A549 (cell line): ENCODE data around the gene STRBP.

ENCODE experiments used
- CTCF ChIP-seq: fragments of >200 bp; sonication (Bioruptor Twin); formaldehyde crosslinking; IDR thresholded peaks from 3 replicates; pipeline ENCODE4 v1.5.1; 2016
- ELK1 ChIP-seq: fragments of 150-350 bp; IDR thresholded peaks from 2 replicates; pipeline ENCODE4 v1.6.1; 2014; ENCODE audit warnings: low read depth, mild to moderate bottlenecking, low read length
- GATA3 ChIP-seq: IDR thresholded peaks from 2 replicates; pipeline ENCODE4 v1.6.1; 2012; ENCODE audit warnings: borderline replicate concordance
- JUN ChIP-seq, 2 experiments: fragments of >200 bp; sonication (Bioruptor Twin); formaldehyde crosslinking; IDR thresholded peaks; 2 replicates in 1 of 2; 3 replicates in 1 of 2; pipeline ENCODE4 v1.6.1; 2016 to 2017
- MAX ChIP-seq: IDR thresholded peaks from 2 replicates; pipeline ENCODE4 v1.6.1; 2012
- NFE2L2 ChIP-seq: fragments of 150-350 bp; conservative IDR thresholded peaks from 2 replicates; pipeline ENCODE4 v1.6.1; 2014; ENCODE audit warnings: low read length
- NR3C1 ChIP-seq: fragments of >200 bp; sonication (Bioruptor Twin); formaldehyde crosslinking; IDR thresholded peaks from 3 replicates; pipeline ENCODE4 v1.6.1; 2017
- POLR2A ChIP-seq: IDR thresholded peaks from 2 replicates; pipeline ENCODE4 v1.6.1; 2012; ENCODE audit warnings: mild to moderate bottlenecking, low read length
- RAD21 ChIP-seq, 2 experiments: fragments of >200 bp in 1 of 2; sonication (Bioruptor Twin) in 1 of 2; formaldehyde crosslinking in 1 of 2; IDR thresholded peaks in 1 of 2; conservative IDR thresholded peaks in 1 of 2; 2 replicates in 1 of 2; 3 replicates in 1 of 2; pipeline ENCODE4 v1.6.1; 2012 to 2018; ENCODE audit warnings: inconsistent platforms in 1 of 2
- REST ChIP-seq: fragments of 200-600 bp; sonication (generic); IDR thresholded peaks from 2 replicates; pipeline ENCODE4 v1.6.1; 2016; ENCODE audit warnings: antibody characterized with exemption, mild to moderate bottlenecking, moderate library complexity
- RNF2 ChIP-seq: fragments of 200-600 bp; sonication (generic); IDR thresholded peaks from 2 replicates; pipeline ENCODE4 v1.6.1; 2016; ENCODE audit warnings: low read depth, mild to moderate bottlenecking, antibody characterized with exemption, moderate library complexity, borderline replicate concordance
- SREBF2 ChIP-seq: fragments of 450-650 bp; IDR thresholded peaks from 2 replicates; pipeline ENCODE4 v1.6.1; 2014; ENCODE audit warnings: mild to moderate bottlenecking, moderate library complexity
- USF2 ChIP-seq: fragments of 450-650 bp; IDR thresholded peaks from 2 replicates; pipeline ENCODE4 v1.6.1; 2014; ENCODE audit warnings: antibody characterized with exemption

- TF ChIP-seq CTCF (no peak), RAD21 (conservative IDR thresholded peaks at IDR 0.05 in 1 of 2, IDR thresholded peaks at IDR 0.05 in 1 of 2) (no peak), POLR2A (peak; percentile 51; the same call in 1 of the 2 replicates), JUN (IDR thresholded peaks at IDR 0.05) (no peak), SREBF2 (no peak), NR3C1 (no peak), MAX (peak; percentile 25; the same call in 1 of the 2 replicates), REST (no peak), USF2 (no peak), RNF2 (no peak; the same call in 1 of the 2 replicates), GATA3 (no peak), NFE2L2 (no peak), ELK1 (no peak)
These were observed at the start of gene STRBP for GRCh38 chr9:123268465-123269259.
